ENCODE results near the gene FADS3. TPM values are rescaled to one million over a fixed set of nuclear protein-coding genes. Genes with fewer than 3 reads are reported as not detected.

Gene FADS3
- total RNA-seq, 1 donor from 2014 or later, result 135 TPM

DNA sequence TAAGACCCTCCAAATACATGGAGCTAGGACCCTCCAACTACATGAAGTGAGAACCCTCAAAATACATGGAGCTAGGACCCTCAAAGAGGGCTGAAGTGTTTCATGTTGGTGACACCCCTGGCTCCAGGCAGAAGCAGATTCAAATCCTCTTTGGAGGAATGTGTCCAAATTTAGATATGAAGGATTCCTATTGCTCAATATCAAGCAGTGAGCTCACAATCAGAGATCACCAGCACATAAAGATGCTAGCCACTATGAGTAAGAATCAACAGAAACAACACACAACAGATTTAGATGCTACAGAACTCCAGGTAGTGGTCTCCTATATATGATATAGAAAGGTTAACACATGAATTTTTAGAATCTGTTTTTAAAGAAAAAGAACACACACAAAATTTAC, 37.3 kb upstream of the FADS3 start:
- DNase-seq (no peak), ATAC-seq (ENCODE audit: low read depth) (no peak)
- Mint-ChIP-seq H3K4me3 (no peak overlapping the region), H3K36me3 (ENCODE audit: low read depth) (no peaks in the 10 kb centered on the region), H3K4me1 (no peaks in the 10 kb centered on the region), H3K9me3 (peaks cover 3% of the 10 kb centered on the region), H3K27me3 (peaks cover 9% of the 10 kb centered on the region), H3K27ac (no peak overlapping the region)
- intact Hi-C loops (cut with micrococcal nuclease), result no loop called here
- no peak for TF ChIP-seq CTCF (IDR thresholded peaks at IDR 0.05)
- CTCF ChIA-PET, result interaction anchor here (0.9 to 2.5 kb wide), 2 partner anchors 20 to 153 kb away, joined by 3 to 7 read pairs; no protein-coding TSS in a partner anchor
- POLR2A ChIA-PET, result interaction anchor here (0.6 kb wide), 1 partner anchor 21 kb away, joined by 3 read pairs; no protein-coding TSS in a partner anchor

DNA sequence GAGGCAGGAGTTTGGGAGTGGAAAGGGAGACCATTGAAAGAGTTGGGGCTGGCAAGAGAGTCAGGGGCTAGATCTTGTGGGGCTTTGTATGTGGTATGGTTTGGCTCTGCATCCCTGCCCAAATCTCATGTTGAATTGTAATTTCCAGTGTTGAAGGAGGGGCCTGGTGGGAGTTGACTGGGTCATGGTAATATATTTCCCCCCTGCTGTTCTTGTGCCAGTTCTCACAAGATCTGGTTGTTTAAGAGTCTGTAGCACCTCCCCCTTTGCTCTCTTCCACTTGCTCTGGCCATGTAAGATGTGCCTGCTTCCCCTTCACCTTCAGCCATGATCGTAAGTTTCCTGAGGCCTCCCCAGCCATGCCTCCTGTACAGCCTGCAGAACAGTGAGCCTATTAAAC, 36.2 kb upstream of the FADS3 start:
- H3K27ac Mint-ChIP-seq, result no peak overlapping the region
- H3K27me3 Mint-ChIP-seq, result peaks cover 6% of the 10 kb centered on the region
- no peak overlapping the region for H3K4me3 Mint-ChIP-seq
- no peak for TF ChIP-seq CTCF (IDR thresholded peaks at IDR 0.05)
- H3K9me3 Mint-ChIP-seq, result no peaks in the 10 kb centered on the region
- ChIA-PET CTCF (interaction anchor here (2.5 kb wide), 1 partner anchor 154 kb away, joined by 7 read pairs; no protein-coding TSS in a partner anchor), POLR2A (no interaction called here)
- intact Hi-C loops (cut with micrococcal nuclease), result no loop called here
- DNase-seq, result no peak
- H3K36me3 Mint-ChIP-seq (ENCODE audit: low read depth), result no peaks in the 10 kb centered on the region
- peaks cover 3% of the 10 kb centered on the region for H3K4me1 Mint-ChIP-seq
- no peak for ATAC-seq (ENCODE audit: low read depth)

DNA sequence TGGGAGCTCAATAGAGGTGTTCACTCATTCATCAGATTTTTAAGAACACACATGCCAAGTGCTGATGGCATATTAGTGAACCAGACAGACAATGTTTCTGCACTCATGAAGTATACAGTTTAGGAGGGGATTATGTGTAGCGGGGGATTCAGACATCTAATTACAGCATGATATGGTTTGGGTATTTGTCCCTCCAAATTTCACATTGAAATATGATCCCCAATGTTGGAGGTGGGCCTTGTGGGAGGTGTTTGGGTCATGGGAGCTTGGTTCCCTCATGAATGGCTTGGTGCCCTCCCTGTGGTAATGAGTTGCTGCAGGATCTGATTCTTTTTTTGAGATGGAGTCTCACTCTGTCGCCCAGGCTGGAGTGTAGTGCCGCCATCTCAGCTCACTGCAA, 34.9 kb upstream of the FADS3 start:
- POLR2A ChIA-PET, result no interaction called here
- ATAC-seq (ENCODE audit: low read depth) (no peak), DNase-seq (no peak)
- Mint-ChIP-seq H3K9me3 (no peaks in the 10 kb centered on the region), H3K4me1 (peaks cover 5% of the 10 kb centered on the region), H3K36me3 (ENCODE audit: low read depth) (no peaks in the 10 kb centered on the region), H3K27ac (no peak overlapping the region), H3K27me3 (peaks cover 7% of the 10 kb centered on the region), H3K4me3 (no peak overlapping the region)
- intact Hi-C loops (cut with micrococcal nuclease), result no loop called here
- CTCF ChIA-PET, result interaction anchor here (1.0 kb wide), 1 partner anchor 21 kb away, joined by 5 read pairs; no protein-coding TSS in a partner anchor
- no peak for TF ChIP-seq CTCF (IDR thresholded peaks at IDR 0.05)

DNA sequence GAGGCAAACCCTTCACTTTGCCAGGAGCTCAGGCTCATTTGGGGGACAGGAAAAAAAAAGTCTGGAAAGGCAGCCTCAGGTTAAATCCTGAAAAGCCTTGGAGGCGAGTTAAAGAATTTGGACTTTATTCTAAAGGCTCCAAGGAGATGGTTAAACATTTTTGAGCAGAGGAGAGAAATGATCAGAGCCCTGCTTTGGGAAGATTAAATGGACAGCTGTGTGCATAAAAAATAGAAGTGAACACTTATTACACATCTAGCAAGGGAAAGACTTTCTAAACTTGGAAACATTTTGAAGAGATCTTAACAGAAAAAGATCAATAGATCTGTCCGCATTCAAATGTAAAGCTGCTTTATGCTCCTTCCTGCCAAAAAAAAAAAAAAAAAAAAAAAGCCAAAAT, 34.4 kb upstream of the FADS3 start:
- no peak for DNase-seq
- Mint-ChIP-seq H3K9me3 (no peaks in the 10 kb centered on the region), H3K4me3 (no peak overlapping the region), H3K4me1 (peaks cover 5% of the 10 kb centered on the region), H3K36me3 (ENCODE audit: low read depth) (no peaks in the 10 kb centered on the region), H3K27me3 (peaks cover 4% of the 10 kb centered on the region), H3K27ac (no peak overlapping the region)
- intact Hi-C loops (cut with micrococcal nuclease), result no loop called here
- no peak for TF ChIP-seq CTCF (IDR thresholded peaks at IDR 0.05)
- CTCF ChIA-PET, result interaction anchor here (1.0 kb wide), 1 partner anchor 22 kb away, joined by 5 read pairs; no protein-coding TSS in a partner anchor
- no peak for ATAC-seq (ENCODE audit: low read depth)
- POLR2A ChIA-PET, result interaction anchor here (0.6 kb wide), 1 partner anchor 100 kb away, joined by 4 read pairs; no protein-coding TSS in a partner anchor

DNA sequence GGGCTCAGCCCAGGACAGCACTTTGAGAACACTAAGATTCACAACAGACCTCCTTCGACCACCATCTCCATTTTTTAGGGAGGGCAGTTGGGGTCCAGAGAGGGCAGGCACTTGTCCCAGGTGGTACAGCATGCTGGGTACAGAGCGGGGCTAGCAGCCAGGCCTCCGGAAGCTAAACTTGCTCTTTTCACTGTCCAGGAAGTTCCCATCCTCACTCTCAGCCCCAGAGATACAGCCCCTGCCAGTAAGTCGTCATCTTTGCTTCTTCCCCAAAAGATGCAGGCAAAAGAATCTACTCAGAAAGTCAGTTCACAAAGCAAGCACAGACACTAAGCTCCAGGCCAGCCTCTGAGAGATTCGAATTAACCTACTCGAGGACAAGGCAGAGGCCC, 32.7 kb upstream of the FADS3 start:
- POLR2A ChIA-PET, result no interaction called here

More for the DNA sequence above, 32.7 kb upstream of the FADS3 start:
- intact Hi-C loops (cut with micrococcal nuclease), result no loop called here
- no peak for TF ChIP-seq CTCF (IDR thresholded peaks at IDR 0.05)
- CTCF ChIA-PET, result interaction anchor here (0.7 to 1.0 kb wide), 2 partner anchors 158 to 494 kb away, joined by 3 read pairs; partner anchors contain the start of gene SDHAF2
- no peaks in the 10 kb centered on the region for H3K36me3 Mint-ChIP-seq (ENCODE audit: low read depth)
- no peak overlapping the region for H3K27ac Mint-ChIP-seq
- H3K9me3 Mint-ChIP-seq, result no peaks in the 10 kb centered on the region
- no peak for ATAC-seq (ENCODE audit: low read depth)
- H3K4me3 Mint-ChIP-seq, result no peak overlapping the region
- no peak for DNase-seq
- H3K27me3 Mint-ChIP-seq, result peaks cover 16% of the 10 kb centered on the region
- H3K4me1 Mint-ChIP-seq, result peaks cover 5% of the 10 kb centered on the region

All from activated B cell treated with CpG ODN at 0.5 μM for 24 hours (primary cell).